A549 treated with Hydrocortisone at 1 μM for 4 hours (cell line): Measurements from ENCODE around the gene PCDHA4. TPM values are rescaled to one million over a fixed set of nuclear protein-coding genes. Genes with fewer than 3 reads are reported as not detected.

Experiments
- total RNA-seq: library from RNA; stranded (reverse); fragments of 200-300 nt; extraction: Qiagen RNA extraction; gene quantifications from 5 replicates; pipeline ENCODE4 v1.2.3, GENCODE V29; 2022

PCDHA4 gene
- 1.1 to 1.9 TPM (median 1.9 TPM) in 5 replicates for total RNA-seq

GRCh38 chr5:140806834-140807775, at the start of gene PCDHA4:
Gene PCDHA4 (plus strand): TSS chr5:140807068.

DNA sequence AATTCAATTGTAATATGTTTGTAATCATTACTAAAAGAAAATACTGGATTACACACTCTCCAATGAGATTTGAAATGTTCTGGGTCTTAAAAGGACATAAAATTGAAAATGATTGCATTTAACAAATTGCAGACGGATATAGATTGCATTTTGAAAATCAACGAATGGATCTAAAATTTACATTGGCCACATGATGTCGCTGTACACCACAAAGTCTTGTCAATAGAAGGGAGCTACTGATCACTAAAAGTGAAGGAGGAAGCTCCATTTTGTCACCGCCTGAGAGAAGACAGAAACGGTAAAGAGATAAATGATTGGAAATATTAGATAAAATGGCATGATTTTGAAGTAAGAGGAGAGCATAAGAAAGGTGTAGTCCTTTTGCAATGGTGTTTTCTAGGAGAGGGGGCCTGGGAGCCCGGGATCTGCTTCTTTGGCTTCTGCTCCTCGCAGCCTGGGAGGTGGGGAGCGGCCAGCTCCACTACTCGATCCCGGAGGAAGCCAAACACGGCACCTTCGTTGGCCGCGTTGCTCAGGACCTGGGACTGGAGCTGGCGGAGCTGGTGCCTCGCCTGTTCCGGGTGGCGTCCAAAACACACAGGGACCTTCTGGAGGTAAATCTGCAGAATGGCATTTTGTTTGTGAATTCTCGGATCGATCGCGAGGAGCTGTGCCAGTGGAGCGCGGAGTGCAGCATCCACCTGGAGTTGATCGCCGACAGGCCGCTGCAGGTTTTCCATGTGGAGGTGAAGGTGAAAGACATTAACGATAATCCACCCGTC, 20.8 kb upstream of the PCDHA4 start, which contains the start of gene PCDHA1:
TSS of gene PCDHA1 (plus strand) at position 236 of the 782 bp plus-strand sequence.

GRCh38 chr5:140794595-140795258, 12.1 kb upstream of the PCDHA4 start, which contains the start of gene PCDHA2:
Gene PCDHA2 (plus strand): TSS chr5:140794852.

DNA sequence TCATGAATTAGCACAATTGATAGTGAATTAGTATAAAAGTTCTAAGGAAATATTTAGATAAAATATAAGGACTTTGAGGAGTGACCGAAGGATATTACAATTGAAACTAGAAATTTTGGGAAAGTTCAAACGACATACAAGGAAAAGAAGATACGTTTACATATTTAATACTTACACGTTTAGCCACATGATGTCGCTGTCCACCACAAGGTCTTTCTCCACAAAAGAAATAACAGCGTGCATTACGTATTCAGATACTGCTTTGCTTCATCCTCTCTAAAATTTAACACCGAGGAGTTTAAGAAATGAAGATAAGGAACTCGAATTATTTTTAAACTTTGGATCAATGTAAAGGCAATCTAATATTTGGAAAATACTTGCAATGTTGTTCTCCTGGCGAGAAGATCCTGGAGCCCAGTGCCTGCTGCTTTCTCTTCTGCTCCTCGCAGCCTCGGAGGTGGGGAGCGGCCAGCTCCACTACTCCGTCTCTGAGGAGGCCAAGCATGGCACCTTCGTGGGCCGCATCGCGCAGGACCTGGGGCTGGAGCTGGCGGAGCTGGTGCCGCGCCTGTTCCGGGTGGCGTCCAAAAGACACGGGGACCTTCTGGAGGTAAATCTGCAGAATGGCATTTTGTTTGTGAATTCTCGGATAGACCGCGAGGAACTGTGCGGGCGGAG, 5.9 kb upstream of the PCDHA4 start, which contains the start of gene PCDHA3:
TSS of gene PCDHA3 (plus strand) at position 242 of the 678 bp plus-strand sequence.

DNA sequence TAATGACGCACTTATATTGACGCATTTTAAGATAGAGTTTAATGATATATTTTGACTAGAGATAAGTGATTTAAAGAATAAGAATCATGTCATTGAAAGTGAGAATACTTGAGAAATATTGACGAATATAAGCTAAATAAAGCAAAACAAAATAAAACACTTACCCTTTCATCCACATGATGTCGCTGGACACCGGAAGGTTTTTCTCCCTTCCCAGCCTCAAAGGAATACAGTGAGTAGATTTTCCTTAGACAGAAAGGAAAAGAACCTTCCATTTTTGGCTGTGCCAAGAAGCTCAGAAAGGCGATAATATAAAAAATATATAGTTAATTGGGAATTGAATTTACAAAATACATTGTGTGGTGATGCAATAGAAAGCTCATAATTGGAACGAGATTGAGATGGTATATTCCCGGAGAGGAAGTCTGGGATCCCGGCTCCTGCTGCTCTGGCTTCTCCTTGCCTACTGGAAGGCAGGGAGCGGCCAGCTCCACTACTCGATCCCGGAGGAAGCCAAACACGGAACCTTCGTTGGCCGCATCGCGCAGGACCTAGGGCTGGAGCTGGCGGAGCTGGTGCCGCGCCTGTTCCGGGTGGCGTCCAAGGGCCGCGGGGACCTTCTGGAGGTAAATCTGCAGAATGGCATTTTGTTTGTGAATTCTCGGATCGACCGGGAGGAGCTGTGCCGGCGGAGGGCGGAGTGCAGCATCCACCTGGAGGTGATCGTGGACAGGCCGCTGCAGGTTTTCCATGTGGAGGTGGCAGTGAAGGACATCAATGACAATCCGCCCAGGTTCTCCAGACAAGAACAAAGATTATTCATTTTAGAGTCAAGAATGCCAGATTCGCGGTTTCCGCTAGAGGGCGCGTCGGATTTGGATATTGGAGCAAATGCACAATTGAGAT, 14.8 kb downstream of the PCDHA4 start, which contains the start of gene PCDHA5:
TSS of gene PCDHA5 (plus strand) at position 239 of the 906 bp plus-strand sequence.

DNA sequence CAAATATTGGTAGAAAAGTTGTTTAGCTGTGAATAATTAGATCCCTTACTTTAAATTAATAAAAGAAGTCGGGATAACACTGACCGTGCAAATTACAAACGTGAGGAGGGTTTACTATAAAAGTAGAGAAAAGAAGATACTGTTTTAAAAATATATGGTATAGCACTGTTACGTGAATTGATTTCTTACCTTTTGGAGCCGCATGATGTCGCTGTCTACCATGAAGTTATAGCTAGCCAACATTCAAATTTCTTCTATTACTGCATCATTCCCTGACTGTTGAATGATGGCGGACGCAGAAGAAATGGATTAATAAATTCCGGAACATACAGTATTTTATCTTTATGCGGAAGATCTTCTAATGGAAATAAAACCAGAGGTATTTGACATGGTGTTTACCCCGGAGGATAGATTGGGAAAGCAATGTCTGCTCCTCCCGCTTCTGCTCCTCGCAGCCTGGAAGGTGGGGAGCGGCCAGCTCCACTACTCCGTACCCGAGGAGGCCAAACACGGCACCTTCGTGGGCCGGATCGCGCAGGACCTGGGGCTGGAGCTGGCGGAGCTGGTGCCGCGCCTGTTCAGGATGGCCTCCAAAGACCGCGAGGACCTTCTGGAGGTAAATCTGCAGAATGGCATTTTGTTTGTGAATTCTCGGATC, 21.0 kb downstream of the PCDHA4 start, which contains the start of gene PCDHA6:
TSS of gene PCDHA6 (plus strand) at position 257 of the 658 bp plus-strand sequence. CDS start at position 389, 132 bp downstream.

GRCh38 chr5:140833993-140834392, 27.1 kb downstream of the PCDHA4 start, which contains the start of gene PCDHA7:
Gene PCDHA7 (plus strand): TSS chr5:140834269. CDS start chr5:140834384, 115 bp downstream.

GRCh38 chr5:140840978-140841962, 34.4 kb downstream of the PCDHA4 start, which contains the start of gene PCDHA8:
Gene PCDHA8 (plus strand): TSS chr5:140841187. CDS start chr5:140841322, 135 bp downstream.

GRCh38 chr5:140848139-140849102, 41.6 kb downstream of the PCDHA4 start, which contains the start of gene PCDHA9:
Gene PCDHA9 (plus strand): TSS chr5:140848382. CDS start chr5:140848496, 114 bp downstream.

GRCh38 chr5:140855772-140856674, 49.2 kb downstream of the PCDHA4 start, which contains the start of gene PCDHA10:
Gene PCDHA10 (plus strand): TSS chr5:140855897. CDS start chr5:140856049, 152 bp downstream.

Other genes starting within 250 kb of the PCDHA4 start
- 32.5 to 53.2 TPM (median 46.8 TPM) in 5 replicates for gene SRA1, start 249.6 kb upstream of the PCDHA4 start, total RNA-seq
- 5.3 to 7.1 TPM (median 6.4 TPM) in 5 replicates for gene APBB3, start 242.5 kb upstream of the PCDHA4 start, total RNA-seq
- gene SLC35A4, start 242.2 kb upstream of the PCDHA4 start, total RNA-seq = 73.1 to 91.2 TPM (median 80.5 TPM) in 5 replicates
- gene CD14, start 173.9 kb upstream of the PCDHA4 start, total RNA-seq = 3.3 to 4.5 TPM (median 4.1 TPM) in 5 replicates
- 9.2 to 12.7 TPM (median 12.2 TPM) in 5 replicates for gene TMCO6, start 167.6 kb upstream of the PCDHA4 start, total RNA-seq
- 84.6 to 130 TPM (median 123 TPM) in 5 replicates for gene NDUFA2, start 159.4 kb upstream of the PCDHA4 start, total RNA-seq
- gene IK, start 159.2 kb upstream of the PCDHA4 start, total RNA-seq = 84.3 to 119 TPM (median 87.4 TPM) in 5 replicates
- 27.2 to 34.7 TPM (median 29.0 TPM) in 5 replicates for gene WDR55, start 142.2 kb upstream of the PCDHA4 start, total RNA-seq
- gene DND1, start 133.5 kb upstream of the PCDHA4 start, total RNA-seq = 0.47 to 0.94 TPM (median 0.70 TPM) in 5 replicates
- 73.7 to 90.7 TPM (median 77.1 TPM) in 5 replicates for gene HARS1, start 115.7 kb upstream of the PCDHA4 start, total RNA-seq
- 34.4 to 44.5 TPM (median 36.9 TPM) in 5 replicates for gene HARS2, start 115.6 kb upstream of the PCDHA4 start, total RNA-seq
- gene ZMAT2, start 106.6 kb upstream of the PCDHA4 start, total RNA-seq = 79.9 to 111 TPM (median 84.2 TPM) in 5 replicates
- 0.14 to 0.29 TPM (median 0.23 TPM) in 5 replicates for gene PCDHA1, start 20.9 kb upstream of the PCDHA4 start, total RNA-seq
- 0.06 to 0.08 TPM (median 0.06 TPM) in 3 of 5 replicates, not detected in the others for gene PCDHA2, start 12.2 kb upstream of the PCDHA4 start, total RNA-seq
- gene PCDHA3, start 6.0 kb upstream of the PCDHA4 start, total RNA-seq = 0.66 to 1.0 TPM (median 0.82 TPM) in 5 replicates
- gene PCDHA5, start 14.5 kb downstream of the PCDHA4 start, total RNA-seq = 0.70 to 1.1 TPM (median 0.76 TPM) in 5 replicates
- gene PCDHA6, start 20.9 kb downstream of the PCDHA4 start, total RNA-seq = 0.05 to 0.08 TPM (median 0.08 TPM) in 3 of 5 replicates, not detected in the others
- gene PCDHA7, start 27.2 kb downstream of the PCDHA4 start, total RNA-seq = 0.05 to 0.16 TPM (median 0.09 TPM) in 5 replicates
- 0.05 to 0.09 TPM (median 0.06 TPM) in 4 of 5 replicates, not detected in the other for gene PCDHA8, start 34.1 kb downstream of the PCDHA4 start, total RNA-seq
- not detected in 5 replicates for gene PCDHA9, start 41.3 kb downstream of the PCDHA4 start, total RNA-seq
- gene PCDHA10, start 48.8 kb downstream of the PCDHA4 start, total RNA-seq = 0.01 to 0.03 TPM (median 0.02 TPM) in 3 of 5 replicates, not detected in the others
- gene PCDHA11, start 61.9 kb downstream of the PCDHA4 start, total RNA-seq = 0.07 to 0.30 TPM (median 0.17 TPM) in 5 replicates
- 2.7 to 3.6 TPM (median 2.8 TPM) in 5 replicates for gene PCDHA12, start 68.2 kb downstream of the PCDHA4 start, total RNA-seq
- 0.06 to 0.10 TPM (median 0.08 TPM) in 3 of 5 replicates, not detected in the others for gene PCDHA13, start 75.1 kb downstream of the PCDHA4 start, total RNA-seq
- gene PCDHAC1, start 119.2 kb downstream of the PCDHA4 start, total RNA-seq = 1.8 to 2.5 TPM (median 2.2 TPM) in 5 replicates
- 3.3 to 4.9 TPM (median 3.7 TPM) in 5 replicates for gene PCDHAC2, start 159.4 kb downstream of the PCDHA4 start, total RNA-seq
- not detected in 5 replicates for gene PCDHB1, start 244.3 kb downstream of the PCDHA4 start, total RNA-seq